Measurements from ENCODE around the gene CRABP2.
A peak's percentile ranks its signal among the peaks of the same experiment; 100 is the strongest.

CRABP2 gene

GRCh38 chr1:156742801-156743200 lies 37.4 kb upstream of the CRABP2 start:
- DNase-seq (ENCODE audit: extremely low read depth in 1 of 2, low read depth in 1 of 2), result no peak

GRCh38 chr1:156742017-156742416 lies 36.6 kb upstream of the CRABP2 start:
- no peak for DNase-seq (ENCODE audit: extremely low read depth in 1 of 2, low read depth in 1 of 2)

- no peak for DNase-seq (ENCODE audit: extremely low read depth in 1 of 2, low read depth in 1 of 2)
Observed at GRCh38 chr1:156741481-156741983, 36.1 kb upstream of the CRABP2 start.

GRCh38 chr1:156740741-156741480 lies 35.5 kb upstream of the CRABP2 start, which contains the start of gene MRPL24:
TSS of gene MRPL24 (minus strand) at chr1:156741088. CDS start at chr1:156738704, 2,384 bp downstream.
- peak; percentile 90 to 94 for DNase-seq (ENCODE audit: extremely low read depth in 1 of 2, low read depth in 1 of 2)

GRCh38 chr1:156740237-156740740 lies 34.9 kb upstream of the CRABP2 start:
- no peak for DNase-seq (ENCODE audit: extremely low read depth in 1 of 2, low read depth in 1 of 2)

GRCh38 chr1:156738916-156739315 lies 33.5 kb upstream of the CRABP2 start:
- DNase-seq (ENCODE audit: extremely low read depth in 1 of 2, low read depth in 1 of 2), result no peak

GRCh38 chr1:156738407-156738806 lies 33.0 kb upstream of the CRABP2 start:
- no peak for DNase-seq (ENCODE audit: extremely low read depth in 1 of 2, low read depth in 1 of 2)

- no peak for DNase-seq (ENCODE audit: extremely low read depth in 1 of 2, low read depth in 1 of 2)
Observed at GRCh38 chr1:156733989-156734584, 28.7 kb upstream of the CRABP2 start.

GRCh38 chr1:156728599-156729462 lies 23.4 kb upstream of the CRABP2 start, which contains the start of gene ISG20L2:
TSS of gene ISG20L2 (minus strand) at chr1:156728766. CDS start at chr1:156727652, 1,114 bp downstream.
- peak; percentile 86 to 89 for DNase-seq (ENCODE audit: extremely low read depth in 1 of 2, low read depth in 1 of 2)

- DNase-seq (ENCODE audit: extremely low read depth in 1 of 2, low read depth in 1 of 2), result peak in 1 of 2 donors; percentile 50
Observed at GRCh38 chr1:156727926-156728598, 22.7 kb upstream of the CRABP2 start, which contains the start of gene METTL25B. TSS of gene METTL25B (plus strand) at chr1:156728469. CDS start at chr1:156729105, 636 bp downstream.

GRCh38 chr1:156727492-156727891 lies 22.1 kb upstream of the CRABP2 start:
- DNase-seq (ENCODE audit: extremely low read depth in 1 of 2, low read depth in 1 of 2), result no peak

- DNase-seq (ENCODE audit: extremely low read depth in 1 of 2, low read depth in 1 of 2), result no peak
Observed at GRCh38 chr1:156726549-156727226, 21.3 kb upstream of the CRABP2 start.

- peak; percentile 42 to 71 for DNase-seq (ENCODE audit: extremely low read depth in 1 of 2, low read depth in 1 of 2)
Observed at GRCh38 chr1:156725683-156726280, 20.4 kb upstream of the CRABP2 start.

GRCh38 chr1:156721535-156721934 lies 16.2 kb upstream of the CRABP2 start:
- DNase-seq (ENCODE audit: extremely low read depth in 1 of 2, low read depth in 1 of 2), result no peak

- DNase-seq (ENCODE audit: extremely low read depth in 1 of 2, low read depth in 1 of 2), result no peak
Observed at GRCh38 chr1:156721131-156721530, 15.7 kb upstream of the CRABP2 start.

- no peak for DNase-seq (ENCODE audit: extremely low read depth in 1 of 2, low read depth in 1 of 2)
Observed at GRCh38 chr1:156717351-156717750, 12.0 kb upstream of the CRABP2 start.

GRCh38 chr1:156714830-156715229 lies 9.4 kb upstream of the CRABP2 start:
- DNase-seq (ENCODE audit: extremely low read depth in 1 of 2, low read depth in 1 of 2), result no peak

- no peak for DNase-seq (ENCODE audit: extremely low read depth in 1 of 2, low read depth in 1 of 2)
Observed at GRCh38 chr1:156712626-156713025, 7.2 kb upstream of the CRABP2 start.

All from activated CD8-positive, alpha-beta memory T cell treated with anti-CD3 and anti-CD28 coated beads for 1 hour (primary cell).